ENCODE data around the gene GRHL1. TPM values are rescaled to one million over a fixed set of nuclear protein-coding genes. Genes with fewer than 3 reads are reported as not detected.

Gene GRHL1
- total and polyA plus RNA-seq, 9 of the 15 experiments (the other 6 are each of a cell fraction or from before 2014, with no cell fraction given): 1.7 to 6.1 (median 4.7) TPM

- TF ChIP-seq ZNF316 (IDR thresholded peaks at IDR 0.05) (peak; percentile 86), GATA2 (CRISPR knock-in tag; IDR thresholded peaks at IDR 0.05) (no peak)
Measured at GRCh38 chr2:10036095-10036884, 84.8 kb downstream of the GRHL1 start (continued).

- POLR2A ChIA-PET: interaction anchor here (0.8 to 1.4 kb wide), 4 partner anchors 8 to 20 kb away, joined by 3 to 4 read pairs (median 4); no protein-coding TSS in a partner anchor
- intact Hi-C loops (cut with micrococcal nuclease) (no loop called here), in situ Hi-C loops (cut with MboI) (no loop called here)
Measured at GRCh38 chr2:10038123-10038522, 86.6 kb downstream of the GRHL1 start.

More at GRCh38 chr2:10038123-10038522, 86.6 kb downstream of the GRHL1 start:
- H3K4me1 ChIP-seq (replicated peaks in 1 of 2; ENCODE audit: control insufficient read depth in 2 of 2, insufficient read depth in 2 of 2, low read length in 2 of 2): peaks cover 28 to 62% of the 10 kb centered on the region in 2 experiments
- ATAC-seq: no peak
- no peaks in the 10 kb centered on the region for H4K20me1 ChIP-seq (replicated peaks; ENCODE audit: control insufficient read depth, insufficient read depth, low read length)
- H3K27ac ChIP-seq (ENCODE audit: extremely low read depth, low read depth, low read length): no peak overlapping the region
- H3K4me3 ChIP-seq: no peak overlapping the region
- peaks cover 18% of the 10 kb centered on the region for H3K79me2 ChIP-seq (ENCODE audit: control insufficient read depth, insufficient read depth, low read length)
- FAIRE-seq: no peak
- H3K9me1 ChIP-seq (ENCODE audit: control insufficient read depth, insufficient read depth, low read length): no peaks in the 10 kb centered on the region
- CTCF ChIA-PET (ENCODE audit: low intra/inter-chr PET ratio): no interaction called here
- WGBS (ENCODE audit: insufficient coverage, low coverage, missing lambda C conversion rate): 67% methylated on average over 10 of the region's 10 CpGs
- no peak overlapping the region for H3K4me2 ChIP-seq (ENCODE audit: insufficient read depth, low read length)
- no peak for DNase-seq (ENCODE audit: extremely low read depth in 1 of 4, low spot score in 3 of 4)
- H2AFZ ChIP-seq (ENCODE audit: low read depth, low read length): no peak overlapping the region
- no TSS peak for BruUV-seq (replicated peaks)
- TF ChIP-seq RFX5 (IDR thresholded peaks at IDR 0.05; ENCODE audit: low read depth, low read length): no peak
- no peak for TF ChIP-seq PPARD (CRISPR knock-in tag; IDR thresholded peaks at IDR 0.05)
- no peak for TF ChIP-seq ZNF778 (CRISPR knock-in tag; IDR thresholded peaks at IDR 0.05)
- no peak for TF ChIP-seq MYC (IDR thresholded peaks at IDR 0.05; ENCODE audit: low read depth, low read length)
- no peak for TF ChIP-seq MYC (CRISPR knock-in tag; IDR thresholded peaks at IDR 0.05; ENCODE audit: borderline replicate concordance, low read depth)
- no peaks in the 10 kb centered on the region for H3K27me3 ChIP-seq (ENCODE audit: control insufficient read depth in 2 of 2, insufficient read depth in 2 of 2, low read length in 2 of 2)
- H3K9ac ChIP-seq (ENCODE audit: insufficient read depth in 1 of 2, low read depth in 2 of 2, low read length in 2 of 2): peak overlapping the region in 1 of 2 experiments; percentile 61; a peak in 1 of 4 replicates
- H3K9me3 ChIP-seq (replicated peaks; ENCODE audit: control insufficient read depth, insufficient read depth, low read depth, low read length): 0 out of 2 replicates have a peak, but pooled peaks cover 2% of the 10 kb centered on the region
- peaks cover 4% of the 10 kb centered on the region; the same call in 2 of the 3 replicates for H3K36me3 ChIP-seq (ENCODE audit: control insufficient read depth, insufficient read depth, low read length)

Measured in K562 (cell line).